Measurements from ENCODE around the gene PDGFA. TPM values are rescaled to one million over a fixed set of nuclear protein-coding genes. Genes with fewer than 3 reads are reported as not detected.

Gene PDGFA
- total RNA-seq, 1 experiment from 2014 or later: 23.6 TPM

GRCh38 chr7:548401-548800 lies 28.8 kb upstream of the PDGFA start:
- H3K4me3 ChIP-seq: no peak overlapping the region
- H3K4me2 ChIP-seq: no peak overlapping the region
- H4K20me1 ChIP-seq (ENCODE audit: insufficient read depth): no peaks in the 10 kb centered on the region
- DNase-seq: no peak
- no peaks in the 10 kb centered on the region for H3K36me3 ChIP-seq (ENCODE audit: low read depth)
- no peak overlapping the region for H2AFZ ChIP-seq
- ChIA-PET POLR2A (ENCODE audit: unreplicated experiment) (no interaction called here), CTCF (no interaction called here)
- intact Hi-C loops (cut with micrococcal nuclease; ENCODE audit: unreplicated experiment): no loop called here
- H3K4me1 ChIP-seq (replicated peaks; ENCODE audit: insufficient read depth): peaks cover 13% of the 10 kb centered on the region
- no peaks in the 10 kb centered on the region for H3K9me2 ChIP-seq (ENCODE audit: insufficient read depth)
- no TSS peak for BruUV-seq (replicated peaks)
- TF ChIP-seq EZH2 (IDR thresholded peaks at IDR 0.05; ENCODE audit: low read depth): no peak
- TF ChIP-seq, protein P1, sequence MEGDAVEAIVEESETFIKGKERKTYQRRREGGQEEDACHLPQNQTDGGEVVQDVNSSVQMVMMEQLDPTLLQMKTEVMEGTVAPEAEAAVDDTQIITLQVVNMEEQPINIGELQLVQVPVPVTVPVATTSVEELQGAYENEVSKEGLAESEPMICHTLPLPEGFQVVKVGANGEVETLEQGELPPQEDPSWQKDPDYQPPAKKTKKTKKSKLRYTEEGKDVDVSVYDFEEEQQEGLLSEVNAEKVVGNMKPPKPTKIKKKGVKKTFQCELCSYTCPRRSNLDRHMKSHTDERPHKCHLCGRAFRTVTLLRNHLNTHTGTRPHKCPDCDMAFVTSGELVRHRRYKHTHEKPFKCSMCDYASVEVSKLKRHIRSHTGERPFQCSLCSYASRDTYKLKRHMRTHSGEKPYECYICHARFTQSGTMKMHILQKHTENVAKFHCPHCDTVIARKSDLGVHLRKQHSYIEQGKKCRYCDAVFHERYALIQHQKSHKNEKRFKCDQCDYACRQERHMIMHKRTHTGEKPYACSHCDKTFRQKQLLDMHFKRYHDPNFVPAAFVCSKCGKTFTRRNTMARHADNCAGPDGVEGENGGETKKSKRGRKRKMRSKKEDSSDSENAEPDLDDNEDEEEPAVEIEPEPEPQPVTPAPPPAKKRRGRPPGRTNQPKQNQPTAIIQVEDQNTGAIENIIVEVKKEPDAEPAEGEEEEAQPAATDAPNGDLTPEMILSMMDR (conservative IDR thresholded peaks at IDR 0.05): no peak
- no peak overlapping the region for H3K27ac ChIP-seq
- H3F3A ChIP-seq (ENCODE audit: insufficient read depth, low read depth): peaks cover 20% of the 10 kb centered on the region; the same call in 1 of the 2 replicates
- no peaks in the 10 kb centered on the region for H3K79me2 ChIP-seq (ENCODE audit: low read depth)
- H3K27me3 ChIP-seq (ENCODE audit: insufficient read depth, low read depth): no peaks in the 10 kb centered on the region
- no peaks in the 10 kb centered on the region for H3K9me3 ChIP-seq (ENCODE audit: insufficient read depth, low read depth)

- intact Hi-C loops (cut with micrococcal nuclease; ENCODE audit: unreplicated experiment): no loop called here
These were observed 25.8 kb upstream of the PDGFA start for GRCh38 chr7:545470-545869.

DNA sequence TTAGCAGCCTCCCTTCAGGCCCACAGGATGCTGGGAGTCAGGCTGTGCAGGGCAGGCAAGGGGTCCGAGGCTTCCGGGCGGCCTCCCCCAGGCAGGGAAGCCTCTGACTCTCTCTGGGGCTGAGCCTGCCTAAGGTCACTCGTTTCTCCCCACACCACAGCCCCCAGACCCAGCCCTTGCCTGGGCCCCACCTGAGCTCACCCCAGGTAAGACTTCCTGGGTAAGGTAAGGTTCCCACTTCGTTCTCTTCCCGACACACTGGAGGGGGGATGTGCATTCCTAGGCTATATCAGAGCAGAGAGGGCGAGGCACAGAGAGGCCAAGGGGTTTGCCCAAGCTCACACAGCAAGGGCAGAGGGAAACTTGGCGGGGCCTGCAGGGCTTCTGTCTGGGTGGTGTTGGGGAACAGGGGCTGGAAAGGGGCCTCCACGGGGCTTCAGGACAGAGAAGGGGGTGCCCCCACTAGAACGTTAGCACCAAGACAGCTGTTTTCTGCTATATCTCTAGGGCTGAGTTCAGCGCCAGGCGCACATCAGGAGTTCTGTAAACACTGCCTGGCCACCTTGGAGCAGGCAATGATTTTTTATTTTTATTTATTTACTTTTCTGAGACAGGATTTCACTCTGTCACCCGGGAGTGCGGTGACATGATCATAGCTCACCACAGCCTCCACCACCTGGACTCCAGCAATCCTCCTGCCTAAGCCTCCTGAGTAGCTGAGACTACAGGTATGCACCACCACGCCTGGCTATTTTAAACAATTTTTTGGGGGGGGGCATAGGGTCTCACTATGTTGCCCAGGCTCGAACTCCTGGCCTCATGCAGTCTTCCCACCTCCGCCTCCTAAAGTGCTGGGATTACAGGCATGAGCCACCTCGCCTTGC lies 24.9 kb upstream of the PDGFA start:
- Histone ChIP-seq H3K4me2 (no peak overlapping the region), H3K9me2 (ENCODE audit: insufficient read depth) (no peaks in the 10 kb centered on the region), H3K79me2 (ENCODE audit: low read depth) (no peaks in the 10 kb centered on the region), H3K9me3 (ENCODE audit: insufficient read depth, low read depth) (no peaks in the 10 kb centered on the region), H3K36me3 (ENCODE audit: low read depth) (no peaks in the 10 kb centered on the region), H3K4me1 (replicated peaks; ENCODE audit: insufficient read depth) (peaks cover 46% of the 10 kb centered on the region), H3F3A (ENCODE audit: insufficient read depth, low read depth) (peaks cover 38% of the 10 kb centered on the region), H3K27me3 (ENCODE audit: insufficient read depth, low read depth) (no peaks in the 10 kb centered on the region), H3K27ac (peak overlapping the region; percentile 79; the same call in 1 of the 2 replicates), H4K20me1 (ENCODE audit: insufficient read depth) (no peaks in the 10 kb centered on the region), H3K4me3 (no peak overlapping the region), H2AFZ (no peak overlapping the region)
- POLR2A ChIA-PET (ENCODE audit: unreplicated experiment): no interaction called here
- CTCF ChIA-PET: no interaction called here
- DNase-seq: no peak
- intact Hi-C loops (cut with micrococcal nuclease; ENCODE audit: unreplicated experiment): no loop called here
- no TSS peak for BruUV-seq (replicated peaks)
- no peak for TF ChIP-seq EZH2 (IDR thresholded peaks at IDR 0.05; ENCODE audit: low read depth)
- TF ChIP-seq, protein P1 (conservative IDR thresholded peaks at IDR 0.05): no peak

More at GRCh38 chr7:545470-545869, 25.8 kb upstream of the PDGFA start:
- TF ChIP-seq, protein P1 (conservative IDR thresholded peaks at IDR 0.05): no peak
- TF ChIP-seq EZH2 (IDR thresholded peaks at IDR 0.05; ENCODE audit: low read depth): no peak
- Histone ChIP-seq H3K27me3 (ENCODE audit: insufficient read depth, low read depth) (no peaks in the 10 kb centered on the region), H3K79me2 (ENCODE audit: low read depth) (no peaks in the 10 kb centered on the region), H3F3A (ENCODE audit: insufficient read depth, low read depth) (peaks cover 32% of the 10 kb centered on the region), H3K9me3 (ENCODE audit: insufficient read depth, low read depth) (no peaks in the 10 kb centered on the region), H3K4me3 (no peak overlapping the region), H3K4me2 (no peak overlapping the region), H4K20me1 (ENCODE audit: insufficient read depth) (no peaks in the 10 kb centered on the region), H3K36me3 (ENCODE audit: low read depth) (no peaks in the 10 kb centered on the region), H3K4me1 (replicated peaks; ENCODE audit: insufficient read depth) (peaks cover 38% of the 10 kb centered on the region), H2AFZ (no peak overlapping the region), H3K9me2 (ENCODE audit: insufficient read depth) (no peaks in the 10 kb centered on the region), H3K27ac (no peak overlapping the region)
- POLR2A ChIA-PET (ENCODE audit: unreplicated experiment): no interaction called here
- BruUV-seq (replicated peaks): no TSS peak
- no peak for DNase-seq
- CTCF ChIA-PET: no interaction called here
